Measurements from ENCODE around the gene IL3. TPM values are rescaled to one million over a fixed set of nuclear protein-coding genes. Genes with fewer than 3 reads are reported as not detected.

Gene IL3
- total and polyA plus RNA-seq, 2 of the 4 experiments (the other 2 are of a cell fraction): not detected

GRCh38 chr5:132104556-132104955 is 44.1 kb downstream of the IL3 start:
- Histone ChIP-seq H4K91ac (ENCODE audit: insufficient read depth, low read depth, low read length) (no peak overlapping the region), H4K5ac (ENCODE audit: low read depth, low read length) (peak overlapping the region; percentile 51; the same call in 1 of the 2 replicates), H3K14ac (replicated peaks; ENCODE audit: low read depth, low read length) (peak overlapping the region; percentile 87), H3K23ac (ENCODE audit: low read depth, low read length) (no peak overlapping the region), H3K4me2 (ENCODE audit: low read depth, low read length) (no peak overlapping the region), H3K36me3 (ENCODE audit: control insufficient read depth, insufficient read depth, low read length) (no peaks in the 10 kb centered on the region), H3K79me1 (ENCODE audit: low read depth in 1 of 2, low read length in 2 of 2) (no peaks in the 10 kb centered on the region), H3K9me1 (ENCODE audit: insufficient read depth, low read length) (peaks cover 29% of the 10 kb centered on the region), H3K18ac (ENCODE audit: low read depth, low read length) (peak overlapping the region; percentile 42; the same call in 1 of the 2 replicates), H3K4ac (ENCODE audit: low read depth, low read length) (peak overlapping the region; percentile 72; the same call in 1 of the 2 replicates), H3K4me1 (ENCODE audit: control insufficient read depth, insufficient read depth, low read length) (peaks cover 22% of the 10 kb centered on the region), H3K27ac (ENCODE audit: insufficient read depth, low read length) (no peak overlapping the region), H4K8ac (ENCODE audit: low read depth in 2 of 2, low read length in 2 of 2) (peak overlapping the region in 1 of 2 experiments; percentile 32; a peak in 2 of 4 replicates), H3K9ac (ENCODE audit: low read depth, low read length) (no peak overlapping the region), H2BK5ac (ENCODE audit: low read depth, low read length, poor library complexity, severe bottlenecking) (peak overlapping the region; percentile 75), H4K20me1 (ENCODE audit: insufficient read depth, low read length) (no peaks in the 10 kb centered on the region), H3K56ac (ENCODE audit: extremely low read depth, insufficient read depth, low read length) (no peak overlapping the region), H3K4me3 (ENCODE audit: insufficient read depth, low read depth, low read length) (no peak overlapping the region), H3K9me3 (ENCODE audit: control insufficient read depth, insufficient read depth, low read length) (no peaks in the 10 kb centered on the region), H2BK15ac (ENCODE audit: low read depth, low read length) (peak overlapping the region; percentile 81; the same call in 2 of the 3 replicates), H2BK120ac (ENCODE audit: low read depth, low read length) (peak overlapping the region; percentile 88), H2BK20ac (ENCODE audit: low read depth, low read length) (peak overlapping the region; percentile 70), H2AK5ac (ENCODE audit: low read depth, low read length) (peak overlapping the region; percentile 87), H2AK9ac (replicated peaks; ENCODE audit: low read depth, low read length, poor library complexity) (no peak overlapping the region), H2AFZ (replicated peaks; ENCODE audit: low read length, poor library complexity) (peak overlapping the region; percentile 12), H3K27me3 (ENCODE audit: control insufficient read depth, insufficient read depth, low read length) (no peaks in the 10 kb centered on the region)
- ChIA-PET POLR2A (ENCODE audit: unreplicated experiment) (interaction anchor here (0.6 kb wide), 1 partner anchor 556 kb away, joined by 6 read pairs; no protein-coding TSS in a partner anchor), CTCF (interaction anchor here (0.9 kb wide), 1 partner anchor 10 kb away, joined by 3 read pairs; no protein-coding TSS in a partner anchor)
- no TSS peak for BruUV-seq (replicated peaks)
- intact Hi-C loops (cut with micrococcal nuclease) (no loop called here), dilution Hi-C loops (cut with HindIII; ENCODE audit: low sequenced_read_pairs, unreplicated experiment) (no loop called here), in situ Hi-C loops (cut with MboI; ENCODE audit: low sequenced_read_pairs) (no loop called here)
- 0 out of 2 replicates have a peak, but pooled peaks have one; percentile 28 for ATAC-seq (ENCODE audit: low read depth)
- TF ChIP-seq RFX5 (IDR thresholded peaks at IDR 0.05; ENCODE audit: low read depth, low read length): no peak
- 0 out of 2 replicates have a peak, but pooled peaks have one; percentile 12 for TF ChIP-seq FOS (IDR thresholded peaks at IDR 0.05; ENCODE audit: low read depth, low read length)
- peak; percentile 66 for DNase-seq
